HG03039 (cell line): ENCODE measurements around the gene CTBP2.
"Not testable (repeated sequence)": the region's sequence is repeated elsewhere in the genome, so short reads cannot be mapped to it uniquely, and the experiment has no call there.

Experiments
- ATAC-seq: cut with Tn5 transposase; IDR thresholded peaks from one replicate; pipeline ENCODE4 v1.9.1; 2021; ENCODE audit warnings: mild to moderate bottlenecking, moderate library complexity; ENCODE audit not compliant: unreplicated experiment

Gene CTBP2

DNA sequence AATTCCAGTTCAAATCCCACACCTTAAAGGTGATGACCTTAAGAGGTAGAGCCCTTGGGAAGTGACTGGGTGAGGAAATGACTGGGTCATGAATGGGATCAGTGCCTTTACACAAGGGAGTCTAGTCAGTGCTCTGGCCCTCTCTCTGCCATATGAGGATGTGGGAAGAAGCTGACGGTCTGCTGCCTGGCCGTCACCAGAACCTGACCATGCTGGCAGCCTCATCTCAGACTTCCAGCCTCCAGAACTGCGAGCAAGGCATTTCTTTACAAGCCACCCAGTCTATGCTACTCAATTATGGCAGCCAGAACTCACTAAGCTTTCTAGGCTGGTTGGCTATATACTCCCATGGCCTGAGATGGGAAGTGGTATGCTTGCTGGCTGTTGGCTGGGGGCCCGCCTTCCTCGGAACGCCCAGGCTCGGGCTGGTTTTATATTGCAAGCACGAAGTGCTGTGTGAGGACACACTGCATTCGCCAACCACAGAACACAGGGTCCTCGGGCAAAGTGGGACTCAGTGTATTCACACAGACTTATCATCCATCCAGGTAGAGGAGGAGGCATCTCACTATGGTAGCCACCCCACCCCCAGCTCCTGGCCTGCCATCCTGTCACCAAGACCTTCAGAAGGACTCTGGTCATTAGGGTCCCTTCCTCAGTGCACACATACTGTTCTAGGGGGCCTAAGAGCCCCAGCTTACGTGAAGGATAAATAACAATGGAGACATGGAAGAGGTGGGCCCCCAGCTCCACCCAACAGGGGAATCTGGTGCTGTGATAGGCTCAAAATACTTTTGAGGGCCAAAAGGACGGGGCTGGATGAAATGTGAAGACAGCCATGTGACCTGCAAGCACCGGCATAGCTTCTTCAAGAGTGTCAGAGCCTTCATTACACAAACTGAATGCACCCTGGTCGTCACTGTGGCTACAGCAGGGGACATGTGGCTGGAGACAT lies 169.4 kb downstream of the CTBP2 start:
- ATAC-seq: no peak

DNA sequence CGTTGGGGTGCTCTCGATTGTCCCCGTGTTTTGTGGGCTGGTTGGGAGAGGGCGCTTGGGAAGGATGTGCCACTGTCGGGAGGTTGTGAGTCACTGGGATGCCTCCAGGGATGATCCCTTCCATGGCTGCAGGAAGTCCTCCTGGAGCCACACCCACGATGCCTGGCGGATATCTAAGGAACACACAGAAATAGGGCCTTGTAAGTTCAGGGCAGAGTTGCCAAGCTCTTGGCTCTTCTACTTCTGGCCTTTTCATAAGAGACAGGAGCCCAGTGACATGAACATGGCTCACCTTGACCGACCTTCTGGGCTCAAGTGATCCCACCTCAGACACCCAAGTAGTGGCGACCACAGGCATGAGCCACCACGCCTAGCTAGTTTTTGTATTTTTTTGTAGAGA lies 170.8 kb downstream of the CTBP2 start:
- no peak for ATAC-seq

DNA sequence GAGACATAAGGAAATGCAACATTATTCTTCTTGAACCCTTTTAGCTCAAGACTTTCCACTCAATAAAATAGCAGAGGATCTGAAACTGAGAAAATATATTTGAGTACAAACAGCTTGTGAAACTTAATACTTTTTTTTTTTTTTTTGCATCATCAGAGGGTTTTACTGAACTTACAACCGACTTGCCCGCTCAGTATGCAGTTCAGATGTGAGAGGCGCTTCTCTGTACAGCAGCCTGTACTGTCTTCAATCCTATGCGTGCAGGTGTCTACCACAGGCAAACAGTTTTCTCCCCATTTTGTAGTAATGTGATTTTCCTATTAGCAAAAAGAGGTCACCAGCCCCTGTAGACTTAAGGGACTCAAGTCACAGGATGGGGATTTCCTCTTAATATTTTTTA lies 171.6 kb downstream of the CTBP2 start:
- not testable (repeated sequence) for ATAC-seq

DNA sequence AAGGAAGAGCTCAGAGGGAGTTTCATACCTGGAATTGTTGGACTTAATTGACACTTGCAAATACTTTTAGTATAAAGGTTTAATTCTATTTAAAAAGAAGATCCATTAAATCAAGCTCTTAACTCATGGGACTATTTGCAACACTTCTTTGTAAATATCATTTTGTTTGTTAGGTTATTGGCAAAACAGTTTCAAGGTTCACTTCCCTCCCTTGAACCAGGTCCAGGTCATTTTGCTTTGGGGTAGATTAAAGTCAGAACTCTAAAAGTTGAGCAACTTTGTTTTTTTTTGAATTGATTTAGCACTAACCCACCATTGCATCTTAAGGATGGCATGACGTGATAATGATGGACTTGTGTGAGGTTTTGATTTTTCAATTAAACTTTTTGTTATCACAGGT lies 172.6 kb downstream of the CTBP2 start:
- ATAC-seq: no peak

DNA sequence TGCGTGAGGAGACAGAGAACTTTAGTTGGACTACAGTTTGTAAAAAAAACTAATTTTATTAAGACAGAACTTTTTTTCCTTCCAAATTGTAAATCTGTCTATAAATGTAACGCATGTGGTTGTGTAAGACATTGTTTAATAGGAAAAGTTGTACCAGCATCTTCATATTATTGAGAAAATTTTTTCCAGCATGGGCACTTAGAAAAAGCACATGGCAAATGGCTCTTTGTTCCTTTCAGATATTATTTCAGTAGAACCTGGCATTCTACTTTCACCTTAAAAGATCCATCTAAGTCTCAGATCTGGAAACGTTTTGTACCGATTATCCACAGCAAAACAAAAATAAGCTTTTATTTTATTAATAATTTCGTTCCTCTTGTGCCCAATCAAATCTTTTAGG lies 175.2 kb downstream of the CTBP2 start:
- ATAC-seq: no peak

DNA sequence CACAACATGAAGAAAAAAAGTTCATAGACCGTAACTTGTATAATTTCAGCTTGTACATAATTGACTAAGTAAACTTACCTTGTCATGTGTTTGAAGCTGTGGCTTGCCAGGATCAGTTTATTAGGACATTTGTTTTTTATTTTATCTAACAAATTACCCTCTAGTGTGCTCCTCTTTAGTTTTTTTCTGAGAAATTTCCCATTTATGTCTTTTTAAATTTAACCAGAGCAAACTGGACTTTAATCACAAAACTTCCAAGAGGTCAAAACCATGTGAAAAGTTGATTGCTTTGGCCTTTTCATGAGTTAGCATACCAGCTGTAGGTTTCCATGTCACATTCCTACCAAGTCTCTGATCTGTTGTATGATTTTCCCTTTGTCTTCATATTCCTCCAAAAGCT lies 176.0 kb downstream of the CTBP2 start:
- ATAC-seq: no peak

DNA sequence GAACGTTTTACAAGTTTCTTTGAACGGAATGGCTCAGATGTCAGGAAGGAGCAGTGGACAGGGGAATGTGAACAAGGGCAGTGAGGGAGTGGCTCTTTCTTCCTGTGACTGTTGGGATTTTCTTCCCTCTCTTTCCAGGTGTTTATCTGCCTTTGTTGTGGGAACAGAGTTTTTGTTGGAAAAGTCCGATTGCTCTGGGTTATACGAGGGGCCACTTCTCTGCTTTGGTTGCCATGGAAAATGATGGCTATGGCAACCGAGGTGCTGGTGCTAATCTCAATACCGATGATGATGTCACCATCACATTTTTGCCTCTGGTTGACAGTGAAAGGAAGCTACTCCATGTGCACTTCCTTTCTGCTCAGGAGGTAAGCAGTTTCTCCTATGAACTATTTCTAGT lies 177.0 kb downstream of the CTBP2 start:
- ATAC-seq: no peak

DNA sequence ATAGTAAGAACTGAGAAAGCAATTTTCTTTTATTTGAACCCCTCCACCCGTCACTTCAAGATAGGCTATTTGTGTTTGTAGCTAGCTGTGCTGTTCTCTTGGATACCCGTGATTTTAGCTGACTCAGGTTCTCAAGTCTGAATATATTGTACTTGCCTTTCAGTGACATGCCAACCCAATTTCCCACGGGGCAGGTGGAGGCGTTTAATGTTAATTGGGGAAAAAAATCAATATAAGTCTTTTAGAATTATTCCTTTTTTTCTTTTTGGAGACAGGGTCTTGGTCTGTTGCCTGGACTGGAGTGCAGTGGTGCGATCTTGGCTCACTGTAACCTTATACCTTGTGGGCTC lies 182.0 kb downstream of the CTBP2 start:
- no peak for ATAC-seq

DNA sequence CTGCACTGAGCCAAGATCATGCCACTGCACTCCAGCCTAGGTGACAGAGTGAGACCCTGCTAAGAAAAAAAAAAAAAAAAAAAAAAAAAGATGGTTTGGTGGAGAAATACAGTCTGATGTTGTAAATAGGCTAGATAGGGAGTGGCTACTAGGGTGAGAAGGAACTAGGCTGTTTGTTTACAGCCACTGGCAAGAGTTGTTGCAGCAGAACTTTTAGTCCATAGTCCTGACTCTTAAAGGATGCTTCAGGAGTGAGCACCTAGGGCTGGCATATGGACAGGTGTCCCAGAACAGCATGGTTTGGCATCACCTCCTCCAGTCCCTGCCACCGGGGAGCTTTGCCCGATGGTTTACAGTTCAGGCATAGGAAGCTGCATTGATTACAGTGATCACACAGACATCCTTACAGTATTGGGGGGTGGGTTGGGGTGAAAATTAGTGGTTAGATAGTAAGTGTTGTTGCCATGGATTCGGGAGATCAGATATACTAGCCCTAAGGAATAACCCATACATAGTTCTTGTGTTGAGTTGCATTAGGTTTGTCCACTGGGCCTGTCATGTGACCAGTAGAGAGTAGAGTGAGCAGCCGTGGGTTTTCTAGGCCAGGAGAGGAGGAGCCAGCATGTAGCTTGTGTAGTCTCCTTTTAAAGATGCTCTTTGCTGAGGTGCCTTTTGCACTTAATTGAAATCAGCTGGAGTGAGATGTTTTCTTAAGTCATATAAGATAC lies 182.6 kb downstream of the CTBP2 start:
- no peak for ATAC-seq

DNA sequence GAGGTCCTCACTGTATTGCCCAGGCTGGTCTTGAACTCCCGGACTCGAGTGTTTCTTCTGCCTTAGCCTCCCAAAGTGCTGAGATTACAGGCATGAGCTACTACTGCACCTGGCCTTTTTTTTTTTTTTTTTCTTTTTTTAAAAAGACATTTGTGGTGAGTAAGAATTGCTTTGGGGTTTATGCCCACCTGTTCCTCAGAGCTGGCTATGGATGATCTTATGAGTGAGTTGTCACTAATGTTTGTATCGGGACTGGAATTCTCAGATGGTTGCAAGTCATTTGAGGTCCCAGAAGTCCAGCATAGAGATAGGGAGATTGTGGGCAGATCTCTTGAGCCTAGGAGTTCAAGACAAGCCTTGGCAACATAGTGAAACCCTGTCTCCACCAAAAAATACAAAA lies 183.2 kb downstream of the CTBP2 start:
- ATAC-seq: no peak

DNA sequence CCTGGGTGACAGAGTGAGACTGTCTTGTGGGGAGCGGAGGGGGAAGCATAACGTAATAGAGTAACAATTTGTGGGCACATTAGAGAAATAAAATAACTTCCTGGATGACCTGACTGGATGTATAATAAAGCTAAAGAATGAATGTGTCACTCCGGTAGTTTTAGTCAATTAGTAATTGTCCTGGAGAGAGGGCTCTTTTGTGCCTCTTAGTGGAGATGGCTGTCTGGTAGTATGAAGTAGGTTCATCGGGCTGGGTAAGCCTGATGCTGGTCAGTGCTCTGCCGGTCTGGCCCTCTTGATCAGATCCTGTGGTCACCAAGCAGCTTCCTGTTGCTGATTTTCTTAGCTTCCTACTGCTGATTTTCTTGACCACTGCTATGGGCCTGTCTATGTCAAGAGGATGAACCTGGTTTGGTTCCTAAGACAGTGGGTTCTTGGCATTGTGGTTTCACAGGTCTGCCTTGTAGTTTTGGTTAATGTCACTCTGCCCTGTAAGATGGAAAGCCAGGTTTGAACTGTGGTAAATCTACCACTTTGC lies 184.3 kb downstream of the CTBP2 start:
- no peak for ATAC-seq

DNA sequence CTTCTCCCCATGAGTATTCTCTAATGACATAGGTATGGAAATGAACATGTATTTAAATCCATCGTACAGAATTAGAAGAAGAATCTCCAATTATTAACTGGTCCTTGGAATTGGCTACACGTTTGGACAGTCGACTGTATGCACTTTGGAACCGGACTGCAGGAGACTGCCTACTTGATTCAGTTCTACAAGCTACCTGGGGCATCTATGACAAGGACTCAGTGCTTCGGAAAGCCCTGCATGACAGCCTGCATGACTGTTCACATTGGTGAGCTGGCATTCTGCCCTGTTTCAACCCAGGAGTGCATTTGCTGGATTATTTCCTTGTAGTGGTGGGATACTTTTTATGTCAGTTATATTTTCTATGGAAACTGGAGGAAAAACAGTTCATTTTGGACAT lies 186.2 kb downstream of the CTBP2 start:
- no peak for ATAC-seq

DNA sequence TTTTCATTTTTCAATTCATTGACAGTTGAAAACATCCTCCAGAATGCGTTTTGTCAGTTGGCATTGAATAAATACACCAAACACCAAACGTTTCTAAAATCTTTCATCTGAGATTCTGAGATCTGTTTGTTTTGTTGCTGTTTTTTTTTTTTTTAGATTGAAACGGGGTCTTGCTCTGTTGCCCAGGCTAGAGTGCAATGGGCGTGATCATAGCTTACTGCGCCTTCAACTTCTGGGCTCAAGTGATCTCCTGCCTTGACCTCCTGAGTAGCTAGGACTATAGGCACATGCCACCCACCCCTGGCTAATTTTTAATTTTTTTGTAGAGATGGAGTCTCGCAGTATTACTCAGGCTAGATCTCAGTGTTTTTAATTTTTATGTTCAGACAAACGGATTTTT lies 187.7 kb downstream of the CTBP2 start:
- ATAC-seq: no peak

DNA sequence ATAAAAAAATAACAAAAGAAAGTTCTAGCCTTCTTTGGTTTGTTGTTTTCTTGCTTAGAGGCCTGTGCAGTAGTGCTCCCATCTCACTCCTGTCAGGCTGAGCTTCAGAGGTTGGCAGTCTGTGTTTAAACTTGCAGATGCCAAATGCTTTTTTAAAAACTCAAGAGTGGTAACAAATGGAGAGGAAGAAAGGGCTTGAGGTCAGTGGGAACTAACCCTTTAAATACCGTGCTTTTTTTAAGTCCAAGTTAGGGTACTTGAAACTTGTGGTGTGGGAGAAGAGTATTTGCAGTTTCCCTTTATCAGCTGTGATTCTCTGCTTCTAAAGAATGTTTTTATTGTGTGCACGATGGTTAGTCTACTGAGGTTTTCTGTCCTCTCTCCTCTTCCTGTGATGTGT lies 189.1 kb downstream of the CTBP2 start:
- ATAC-seq: peak; percentile 41

DNA sequence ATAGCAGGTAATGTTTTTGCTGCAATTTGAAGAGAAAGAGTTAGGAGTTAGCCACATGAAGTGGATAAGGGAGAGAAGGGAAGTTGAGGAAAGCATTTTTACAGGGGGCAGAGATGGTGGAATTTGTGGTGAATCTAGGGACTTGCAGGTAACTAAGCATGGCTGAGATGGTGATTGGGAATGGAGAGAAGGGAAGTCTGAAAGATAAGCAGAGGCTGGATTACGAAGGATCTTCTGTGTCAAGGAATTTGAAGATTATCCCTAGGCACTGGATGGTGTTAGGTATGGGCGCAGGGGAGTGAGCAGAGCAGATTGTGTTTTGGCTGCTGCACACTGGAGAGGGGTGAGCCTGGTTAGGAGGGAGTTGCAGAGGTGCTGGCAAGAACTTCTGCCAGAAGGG lies 193.1 kb downstream of the CTBP2 start:
- no peak for ATAC-seq

DNA sequence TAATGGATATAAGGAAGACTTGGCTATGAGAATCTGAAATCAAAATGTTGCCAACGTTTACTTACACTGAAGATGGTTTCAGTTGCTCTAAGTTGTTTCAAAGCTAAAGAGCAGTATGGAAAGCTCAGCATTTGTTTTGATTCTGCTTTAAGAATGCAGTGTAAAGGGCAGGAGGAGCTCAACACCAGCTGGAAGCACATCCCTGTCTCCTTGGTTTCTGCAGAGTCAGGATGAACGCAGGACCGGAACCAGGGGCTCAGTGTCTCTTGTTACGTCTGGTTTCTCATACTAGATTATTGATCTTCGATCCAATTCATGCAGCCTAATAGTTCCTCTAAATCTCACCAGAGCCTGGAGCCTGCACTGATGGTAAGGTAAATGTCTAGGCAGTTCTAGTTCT lies 194.4 kb downstream of the CTBP2 start:
- ATAC-seq: no peak

DNA sequence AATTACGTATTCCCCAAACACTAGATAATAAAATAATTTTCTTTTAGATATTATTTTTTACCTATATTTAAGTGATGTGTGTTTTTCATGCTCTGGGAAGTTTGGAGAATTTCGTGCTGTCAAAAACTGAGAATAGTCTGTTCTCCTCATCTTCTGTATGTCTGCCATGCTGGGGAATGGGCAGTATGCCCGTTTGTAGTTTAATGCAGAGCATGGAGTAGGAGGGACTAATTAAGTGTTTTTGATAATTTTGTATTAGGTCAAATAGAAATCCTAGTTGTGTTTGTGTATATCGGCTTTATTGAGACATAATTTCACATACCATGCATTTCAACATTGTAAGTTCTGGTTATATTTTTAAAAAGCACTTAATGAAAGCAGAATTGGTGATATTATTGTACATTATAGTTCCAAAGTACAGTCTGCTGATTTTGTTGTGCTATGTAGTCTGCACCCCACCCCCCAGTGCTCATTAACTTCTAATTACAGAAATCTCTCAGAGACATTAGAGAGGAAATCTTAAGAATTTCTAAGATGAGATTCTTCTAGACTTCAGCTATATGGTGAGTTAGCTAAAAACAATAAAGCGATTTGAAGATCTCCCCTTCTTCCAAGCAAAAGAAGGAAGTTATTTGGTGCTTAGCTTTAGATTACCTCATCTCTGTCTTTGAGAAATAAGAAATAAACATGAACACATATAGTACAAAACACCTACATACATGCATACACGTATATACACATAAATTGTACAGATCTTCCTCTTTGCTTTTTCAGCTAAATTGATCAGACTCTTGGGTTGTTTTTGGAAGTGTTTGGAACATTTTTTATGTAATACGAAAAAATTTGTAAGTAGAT lies 196.3 kb downstream of the CTBP2 start:
- no peak for ATAC-seq

DNA sequence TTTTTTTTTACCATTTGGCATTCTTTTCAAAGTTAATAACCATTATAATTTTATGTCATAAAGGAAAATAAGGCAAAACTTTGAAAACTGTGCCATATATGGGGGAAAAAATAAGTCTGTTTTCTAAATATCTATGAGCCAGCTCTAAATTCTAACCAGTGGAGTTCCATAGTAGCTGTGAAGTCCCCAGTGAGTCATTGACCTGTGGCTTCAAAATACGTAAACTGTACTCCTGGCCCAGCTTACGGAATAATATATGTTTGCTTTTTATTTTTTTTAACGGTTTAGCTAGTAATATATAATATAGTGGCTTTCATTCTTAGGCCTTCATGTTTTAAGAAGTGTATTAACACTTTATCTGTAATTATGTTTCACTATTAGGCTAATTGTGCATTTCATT lies 197.9 kb downstream of the CTBP2 start:
- no peak for ATAC-seq

DNA sequence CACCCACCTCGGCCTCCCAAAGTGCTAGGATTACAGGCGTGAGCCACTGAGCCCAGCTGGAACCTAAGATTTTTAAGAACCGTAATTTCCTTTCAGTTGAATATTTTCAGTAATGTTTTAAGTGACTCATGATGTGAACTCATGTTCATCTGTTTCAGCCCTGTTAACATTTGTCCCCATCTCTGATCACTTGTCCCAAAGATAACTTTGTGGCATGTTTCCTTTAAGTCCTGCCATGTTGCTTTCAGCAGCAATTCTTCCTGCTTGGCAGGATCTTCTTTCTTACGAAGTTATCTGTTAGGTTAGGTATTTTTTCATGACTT lies 199.2 kb downstream of the CTBP2 start:
- no peak for ATAC-seq

DNA sequence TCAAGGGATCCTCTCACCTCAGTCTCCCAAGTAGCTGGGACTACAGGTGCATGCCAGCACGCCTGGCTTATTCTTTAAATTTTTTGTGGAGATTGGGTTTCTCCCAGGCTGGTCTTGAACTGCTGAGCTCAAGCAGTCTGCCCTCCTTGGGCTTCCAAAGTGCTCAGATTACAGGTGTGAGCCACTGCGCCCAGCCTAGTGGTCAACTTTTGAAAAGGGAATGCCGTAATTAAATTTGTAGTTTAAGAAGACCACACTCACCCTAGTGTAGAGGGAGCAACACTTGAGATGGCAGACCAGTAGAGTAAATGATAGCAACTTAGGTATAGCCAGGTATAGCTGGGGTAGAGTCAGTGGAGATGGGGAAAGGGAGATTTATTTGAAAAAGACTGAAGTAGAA lies 200.8 kb downstream of the CTBP2 start:
- ATAC-seq: no peak

DNA sequence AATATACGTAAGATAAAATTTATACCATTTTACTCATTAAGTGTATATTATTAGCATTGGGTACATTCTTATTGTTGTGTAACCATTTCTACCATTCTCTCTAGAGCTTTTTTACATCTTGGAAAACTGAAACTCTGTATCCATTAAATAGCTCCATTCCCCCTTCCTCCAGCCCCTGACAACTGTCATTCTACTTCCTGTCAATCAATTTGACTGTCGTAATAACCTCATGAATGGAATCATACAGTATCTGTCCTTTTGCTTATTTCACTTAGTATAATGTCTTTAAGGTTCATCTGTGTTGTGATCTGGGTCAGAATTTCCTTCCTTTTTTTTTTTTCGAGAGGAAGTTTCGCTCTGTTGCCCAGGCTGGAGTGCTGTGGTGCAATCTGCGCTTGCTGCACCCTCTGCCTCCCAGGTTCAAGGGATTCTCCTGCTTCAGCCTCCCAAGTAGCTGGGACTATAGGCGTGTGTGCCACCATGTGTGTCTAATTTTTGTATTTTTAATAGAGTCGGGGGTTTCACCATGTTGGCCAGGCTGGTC lies 202.9 kb downstream of the CTBP2 start:
- ATAC-seq: no peak
